Esophagus muscularis mucosa (tissue), 4 donors: ENCODE results near the gene FCAMR.

ENCODE experiments used
- EP300 ChIP-seq: sonication (generic); formaldehyde crosslinking; IDR thresholded peaks from one replicate; pipeline ENCODE4 v1.6.1; 2017; ENCODE audit warnings: antibody characterized with exemption
- POLR2A ChIP-seq: fragments of 450-650 bp; IDR thresholded peaks from one replicate; pipeline ENCODE4 v1.6.1; 2017; ENCODE audit warnings: antibody characterized with exemption, moderate library complexity, mild to moderate bottlenecking, low read depth
- POLR2AphosphoS5 ChIP-seq, 2 donors: sonication (generic); formaldehyde crosslinking; IDR thresholded peaks; one replicate each; pipeline ENCODE4 v1.6.1; 2017; ENCODE audit warnings: antibody characterized with exemption in 2 of 2
- TF ChIP-seq, protein P1 (sequence below), 3 experiments: fragments of 200-600 bp in 2 of 3; fragments of 450-650 bp in 1 of 3; sonication (generic) in 2 of 3; IDR thresholded peaks; one replicate each; pipeline ENCODE4 v1.5.1; 2017 to 2019; ENCODE audit warnings: antibody characterized with exemption in 3 of 3, mild to moderate bottlenecking in 2 of 3, moderate library complexity in 1 of 3

DNA sequence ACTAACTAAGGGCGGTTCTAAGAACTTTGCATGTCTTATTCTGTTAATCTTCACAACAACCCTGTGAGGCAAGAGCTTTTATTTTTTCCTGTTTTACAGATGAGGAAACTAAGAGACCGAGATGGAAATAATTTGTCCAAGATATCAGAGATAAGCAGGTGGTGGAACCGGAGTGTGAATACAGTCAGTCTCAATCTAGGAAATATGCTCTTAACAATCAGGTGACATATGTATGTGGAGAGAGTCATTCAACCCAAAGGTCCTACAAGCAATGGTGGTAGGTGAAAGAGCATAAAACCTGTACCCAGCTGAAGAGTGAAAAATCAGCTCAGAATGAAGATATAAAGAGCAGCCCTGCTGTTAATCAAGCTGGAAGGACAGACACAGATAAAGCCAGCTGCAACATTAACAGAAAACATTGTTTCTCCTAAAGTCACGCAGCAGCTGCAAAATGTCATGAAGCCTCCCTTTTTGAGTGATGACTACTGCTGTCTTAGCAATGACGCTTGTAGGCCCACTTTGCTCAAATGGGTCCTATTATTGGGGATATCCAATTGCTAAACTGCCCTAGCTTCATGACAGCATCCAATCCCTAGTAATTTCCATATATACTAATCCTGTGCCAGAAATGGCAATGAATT is 30.5 kb upstream of the FCAMR start:
- TF ChIP-seq, protein P1, sequence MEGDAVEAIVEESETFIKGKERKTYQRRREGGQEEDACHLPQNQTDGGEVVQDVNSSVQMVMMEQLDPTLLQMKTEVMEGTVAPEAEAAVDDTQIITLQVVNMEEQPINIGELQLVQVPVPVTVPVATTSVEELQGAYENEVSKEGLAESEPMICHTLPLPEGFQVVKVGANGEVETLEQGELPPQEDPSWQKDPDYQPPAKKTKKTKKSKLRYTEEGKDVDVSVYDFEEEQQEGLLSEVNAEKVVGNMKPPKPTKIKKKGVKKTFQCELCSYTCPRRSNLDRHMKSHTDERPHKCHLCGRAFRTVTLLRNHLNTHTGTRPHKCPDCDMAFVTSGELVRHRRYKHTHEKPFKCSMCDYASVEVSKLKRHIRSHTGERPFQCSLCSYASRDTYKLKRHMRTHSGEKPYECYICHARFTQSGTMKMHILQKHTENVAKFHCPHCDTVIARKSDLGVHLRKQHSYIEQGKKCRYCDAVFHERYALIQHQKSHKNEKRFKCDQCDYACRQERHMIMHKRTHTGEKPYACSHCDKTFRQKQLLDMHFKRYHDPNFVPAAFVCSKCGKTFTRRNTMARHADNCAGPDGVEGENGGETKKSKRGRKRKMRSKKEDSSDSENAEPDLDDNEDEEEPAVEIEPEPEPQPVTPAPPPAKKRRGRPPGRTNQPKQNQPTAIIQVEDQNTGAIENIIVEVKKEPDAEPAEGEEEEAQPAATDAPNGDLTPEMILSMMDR (IDR thresholded peaks at IDR 0.05) = no peak
- no peak for TF ChIP-seq POLR2AphosphoS5 (IDR thresholded peaks at IDR 0.05)
- TF ChIP-seq POLR2A = no peak
- no peak for TF ChIP-seq EP300
